CD4-positive, alpha-beta T cell treated with Interleukin-12 subunit alpha and Interleukin-12 subunit beta, for 1 hour (primary cell): ENCODE results near the gene TMPRSS9.

ENCODE experiments used
- DNase-seq: peaks from one replicate; pipeline ENCODE4 v3.0.0-alpha.2; 2020

Gene TMPRSS9

DNA sequence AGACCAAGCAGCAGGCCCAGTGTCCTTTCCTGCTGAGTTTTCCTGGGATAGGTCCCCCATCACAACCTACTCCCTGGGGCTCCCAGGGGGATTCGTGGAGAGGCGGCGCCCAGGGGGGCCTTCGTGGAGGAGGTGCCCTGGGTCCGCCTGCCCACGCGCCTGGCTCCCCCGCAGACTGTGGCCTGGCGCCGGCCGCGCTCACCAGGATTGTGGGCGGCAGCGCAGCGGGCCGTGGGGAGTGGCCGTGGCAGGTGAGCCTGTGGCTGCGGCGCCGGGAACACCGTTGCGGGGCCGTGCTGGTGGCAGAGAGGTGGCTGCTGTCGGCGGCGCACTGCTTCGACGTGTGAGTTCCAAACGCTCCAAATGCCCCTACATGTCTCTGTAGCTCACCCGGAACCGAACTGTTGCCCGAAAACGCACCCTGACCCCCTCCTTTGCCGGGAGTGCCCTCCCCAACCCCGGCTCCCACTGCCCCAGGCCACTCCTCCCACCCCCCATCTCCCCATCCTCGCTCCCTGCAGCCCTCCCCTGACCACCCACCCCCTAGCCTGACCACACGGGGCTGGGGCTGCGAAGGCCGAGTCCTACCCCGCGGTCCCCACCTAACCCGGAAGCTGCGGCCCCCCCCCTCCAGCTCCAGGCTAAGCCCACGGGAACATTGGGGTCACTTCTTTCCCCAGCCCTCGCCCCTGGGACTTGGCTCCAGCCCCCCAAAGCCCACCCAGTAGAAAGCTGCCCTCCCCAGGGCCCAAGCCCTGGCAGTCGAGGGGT, 64.0 kb downstream of the TMPRSS9 start:
- no peak for DNase-seq

DNA sequence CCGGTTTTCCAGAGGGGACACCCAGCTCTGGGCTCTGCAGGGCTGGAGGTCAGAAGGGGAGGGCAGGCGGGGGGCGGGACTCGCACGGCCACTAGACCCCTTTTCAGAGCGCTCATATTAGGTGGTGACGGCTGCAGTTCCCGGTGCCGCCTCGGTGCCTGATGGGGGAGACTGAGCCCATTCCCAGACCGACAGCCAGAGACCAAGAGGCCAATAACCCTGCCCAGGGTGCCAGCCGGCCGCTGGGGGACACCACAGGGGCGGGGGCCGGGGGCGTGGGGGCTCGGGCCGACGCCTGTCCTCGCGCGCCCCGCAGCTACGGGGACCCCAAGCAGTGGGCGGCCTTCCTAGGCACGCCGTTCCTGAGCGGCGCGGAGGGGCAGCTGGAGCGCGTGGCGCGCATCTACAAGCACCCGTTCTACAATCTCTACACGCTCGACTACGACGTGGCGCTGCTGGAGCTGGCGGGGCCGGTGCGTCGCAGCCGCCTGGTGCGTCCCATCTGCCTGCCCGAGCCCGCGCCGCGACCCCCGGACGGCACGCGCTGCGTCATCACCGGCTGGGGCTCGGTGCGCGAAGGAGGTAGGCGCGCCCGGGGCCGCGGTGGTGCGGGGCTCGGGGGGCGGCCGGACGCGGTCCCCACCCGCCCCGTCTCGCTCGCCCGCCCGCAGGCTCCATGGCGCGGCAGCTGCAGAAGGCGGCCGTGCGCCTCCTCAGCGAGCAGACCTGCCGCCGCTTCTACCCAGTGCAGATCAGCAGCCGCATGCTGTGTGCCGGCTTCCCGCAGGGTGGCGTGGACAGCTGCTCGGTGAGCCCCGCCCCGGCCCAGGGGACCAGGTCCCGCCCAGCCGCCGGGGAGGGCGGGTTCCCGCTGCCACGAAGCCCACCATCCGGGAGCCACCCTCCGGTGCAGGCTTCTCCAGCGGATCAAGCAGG, 64.9 kb downstream of the TMPRSS9 start:
- no peak for DNase-seq

DNA sequence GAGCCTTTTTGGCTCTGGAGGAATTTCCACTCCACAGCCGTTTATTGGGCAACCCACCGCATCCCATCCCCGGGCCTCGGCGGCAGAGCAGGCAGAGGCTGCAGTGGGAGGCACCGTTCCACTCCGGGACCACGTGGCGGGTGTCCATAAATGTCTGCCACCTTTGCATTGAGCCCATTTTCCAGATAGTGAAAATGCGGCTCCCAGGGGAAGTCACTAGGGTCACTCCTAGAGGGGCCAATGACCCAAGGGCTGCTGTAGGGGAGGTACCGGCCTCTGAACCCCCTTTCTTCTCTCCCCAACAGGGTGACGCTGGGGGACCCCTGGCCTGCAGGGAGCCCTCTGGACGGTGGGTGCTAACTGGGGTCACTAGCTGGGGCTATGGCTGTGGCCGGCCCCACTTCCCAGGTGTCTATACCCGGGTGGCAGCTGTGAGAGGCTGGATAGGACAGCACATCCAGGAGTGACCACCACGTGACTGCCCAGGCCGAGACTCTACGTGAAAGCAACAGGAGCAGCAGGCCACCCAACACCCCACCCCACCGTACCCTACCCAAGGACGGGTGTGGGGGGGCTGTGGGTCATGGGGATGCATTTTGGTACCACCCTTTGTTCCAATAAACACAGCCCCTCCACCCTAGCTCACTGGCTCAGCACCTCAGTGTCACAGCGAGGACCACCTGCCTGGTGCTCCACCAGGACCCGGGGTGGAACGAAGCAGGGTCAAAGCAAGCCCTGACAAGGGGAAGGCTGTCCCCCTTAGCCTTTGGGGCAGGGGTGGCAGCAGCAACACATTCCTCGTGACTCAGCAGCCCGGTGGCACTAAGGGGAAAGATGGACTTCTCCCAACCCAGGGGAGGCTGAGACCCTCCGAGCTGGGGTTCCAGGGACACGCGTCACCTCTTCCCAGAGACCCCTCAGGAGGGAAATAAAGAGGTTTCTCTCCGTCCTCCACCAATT, 65.8 kb downstream of the TMPRSS9 start:
- no peak for DNase-seq

DNA sequence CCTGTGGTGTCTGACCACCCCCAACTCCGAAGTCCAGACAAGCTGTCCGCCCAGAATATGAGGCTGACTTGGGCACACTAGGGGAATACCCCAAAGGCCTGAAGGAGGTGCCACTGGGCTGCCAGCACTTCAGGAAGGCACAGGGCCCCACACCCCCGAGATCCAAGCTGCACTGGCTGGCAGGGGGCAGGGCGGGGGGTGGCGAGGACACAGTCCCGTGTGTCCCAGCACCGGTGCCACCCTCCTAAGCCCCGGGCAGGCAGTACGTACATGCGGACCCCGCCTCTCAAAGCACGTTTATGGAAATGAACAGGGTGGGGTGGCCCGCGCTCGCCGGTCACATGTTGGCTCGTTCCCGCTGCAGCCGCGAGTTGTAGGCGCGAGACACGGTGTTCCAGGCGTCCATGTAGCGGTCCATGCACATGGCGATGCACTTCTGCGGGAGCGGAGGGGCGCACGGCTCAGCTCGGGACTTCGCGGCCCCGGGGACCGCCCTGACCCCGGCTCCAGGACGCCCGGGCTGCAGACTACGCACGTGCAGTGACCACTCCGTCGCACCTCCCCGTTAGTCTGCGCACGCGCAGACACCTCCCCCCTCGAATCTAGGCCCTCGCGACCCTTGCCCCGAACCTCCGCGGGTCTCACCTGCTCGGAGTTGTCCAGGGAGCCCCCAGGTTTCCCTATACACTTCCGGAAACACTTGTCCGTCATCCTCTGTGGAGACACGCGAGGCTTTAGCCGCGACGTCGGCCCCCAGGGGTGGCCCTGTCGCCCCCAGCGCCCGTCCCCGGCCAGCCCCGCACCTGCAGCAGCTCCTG, 66.8 kb downstream of the TMPRSS9 start:
- DNase-seq, result peak; percentile 53

DNA sequence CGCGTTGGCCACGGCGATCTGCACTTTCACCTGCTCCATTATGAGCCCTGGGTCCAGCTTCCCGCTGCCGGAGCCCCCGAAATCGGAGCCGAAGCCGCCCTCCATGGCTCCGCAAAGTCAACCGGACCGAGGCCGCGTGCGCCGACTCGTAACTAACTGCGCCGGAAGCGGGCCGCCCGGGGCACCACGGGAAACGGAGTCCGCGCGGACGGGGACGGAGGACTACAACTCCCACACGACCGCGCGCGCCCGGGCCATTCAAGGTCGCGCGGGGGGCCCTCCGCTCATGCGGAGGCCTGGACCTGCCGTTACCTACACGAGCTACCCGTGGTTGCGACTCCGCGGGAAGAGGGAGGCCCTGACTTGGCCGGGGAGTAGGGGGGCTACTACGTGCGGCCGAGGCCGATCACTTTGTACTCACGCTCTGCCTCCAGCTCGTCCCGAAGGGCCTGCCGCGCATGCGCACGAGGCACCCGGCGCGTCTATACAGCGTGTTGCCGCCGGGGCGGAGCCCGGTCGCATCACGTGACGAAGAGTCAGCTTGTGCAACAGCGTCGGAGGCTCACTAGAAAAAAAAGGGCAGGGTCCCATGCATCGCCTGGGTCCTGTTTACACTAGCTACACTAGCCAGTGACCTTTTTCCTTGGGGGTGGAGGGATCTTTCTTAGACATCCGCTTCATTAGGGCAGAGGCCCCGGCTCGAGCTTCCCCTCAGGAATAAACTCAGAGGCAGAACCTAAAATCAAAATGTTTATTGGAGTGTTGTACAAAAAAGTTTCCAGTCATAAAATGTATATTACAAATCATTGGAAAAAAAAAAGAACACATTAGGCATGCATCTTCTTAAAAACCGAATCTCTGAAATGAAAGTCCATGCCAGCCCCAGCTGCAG, 67.6 kb downstream of the TMPRSS9 start, which contains the start of gene TIMM13:
Gene TIMM13 (minus strand): TSS at position 158 of the 892 bp plus-strand sequence. CDS start 53 bp downstream, at position 105.
- peak; percentile 95 for DNase-seq

DNA sequence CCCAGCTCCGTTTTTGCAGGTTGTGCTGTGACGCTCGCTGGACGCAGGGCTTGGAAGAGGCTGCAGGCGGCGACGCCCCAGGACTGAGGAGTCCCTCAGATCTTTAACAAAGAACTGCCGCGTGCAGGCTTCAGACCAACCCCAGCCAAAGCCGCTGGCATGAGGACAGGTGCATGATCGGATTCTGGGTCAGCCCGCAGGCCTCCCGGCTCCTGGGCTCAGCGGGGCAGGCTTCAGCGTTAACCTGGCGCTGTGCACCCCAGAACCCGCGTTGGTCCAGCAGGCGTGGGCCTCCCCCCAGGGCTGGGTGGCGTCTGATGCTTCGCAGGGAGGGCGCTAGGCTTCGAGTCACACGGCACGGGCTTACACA, 68.2 kb downstream of the TMPRSS9 start:
- DNase-seq, result no peak

DNA sequence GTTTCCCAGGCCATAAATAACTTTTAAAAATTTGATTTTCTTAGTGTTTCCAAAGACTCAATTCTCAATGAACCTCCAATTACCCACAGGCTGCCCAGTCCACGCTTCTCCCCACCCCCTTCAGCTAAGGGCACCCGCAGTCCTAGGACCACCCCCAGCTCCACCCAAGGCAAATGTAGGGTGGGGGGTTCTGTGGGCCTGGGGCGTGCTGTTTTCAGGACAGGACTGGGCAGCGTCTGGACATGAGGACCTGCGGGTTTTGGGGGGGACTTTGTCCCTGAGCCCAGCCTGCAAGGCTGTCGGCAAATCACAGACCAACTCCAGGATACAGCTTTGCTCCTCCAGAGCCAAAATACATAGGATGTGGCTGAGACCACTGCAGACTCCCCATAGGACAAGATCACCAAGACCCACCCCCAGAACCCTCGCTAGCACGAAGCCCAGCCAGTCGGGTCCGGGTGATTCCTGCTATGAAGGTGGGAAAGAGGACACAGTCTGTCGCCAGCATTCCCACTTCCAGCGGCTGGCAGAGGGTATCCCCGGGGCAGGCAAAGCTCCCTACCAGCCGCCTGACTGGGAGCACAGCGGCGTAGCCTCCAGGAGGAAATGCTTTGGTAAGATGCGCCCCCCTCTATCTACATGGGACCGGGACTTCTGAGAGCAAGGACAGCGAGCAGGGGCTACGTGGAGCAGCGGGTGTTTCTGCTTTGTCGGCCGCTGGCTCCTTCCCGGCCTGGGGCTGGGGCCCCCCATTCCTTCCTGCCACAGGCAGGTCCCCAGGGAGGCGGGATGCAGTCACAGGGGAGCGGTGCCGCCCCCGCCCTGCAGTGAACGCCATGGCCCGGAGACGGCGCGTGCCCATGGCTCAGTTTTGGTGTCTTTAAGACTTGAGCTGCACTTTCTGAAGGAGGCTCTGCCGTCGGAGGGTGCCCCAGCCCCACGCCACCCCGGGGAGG, 69.0 kb downstream of the TMPRSS9 start:
- DNase-seq, result no peak

DNA sequence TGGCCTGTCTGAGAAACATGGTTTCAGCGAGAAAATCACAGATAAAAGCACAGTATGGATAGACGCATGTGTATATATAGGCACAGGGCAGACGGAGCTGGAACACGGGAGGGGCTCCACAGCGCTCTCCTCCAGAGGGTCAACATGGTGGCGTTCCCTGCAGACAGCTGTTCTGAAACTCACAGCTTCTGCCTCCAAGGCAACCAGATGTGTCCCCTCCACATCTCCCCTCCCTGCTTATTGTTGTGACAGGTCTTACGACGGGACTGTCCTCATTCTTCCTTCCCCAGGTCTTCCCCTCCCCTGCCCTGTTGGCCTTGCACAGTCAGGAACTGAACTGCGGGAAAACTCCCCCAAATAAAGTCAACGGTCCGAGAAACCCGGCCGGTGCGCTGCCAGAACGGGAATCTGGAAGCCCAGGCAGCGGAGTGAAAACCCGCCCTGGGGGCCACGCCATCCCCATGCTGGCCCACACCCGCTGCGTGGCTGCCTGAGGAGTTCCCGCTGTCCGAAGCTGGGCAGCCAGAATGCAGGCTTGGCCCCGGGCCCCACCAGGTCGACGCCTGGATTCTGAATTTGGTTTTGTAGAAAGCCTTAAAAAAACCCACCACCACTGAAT, 70.0 kb downstream of the TMPRSS9 start:
- DNase-seq, result no peak

DNA sequence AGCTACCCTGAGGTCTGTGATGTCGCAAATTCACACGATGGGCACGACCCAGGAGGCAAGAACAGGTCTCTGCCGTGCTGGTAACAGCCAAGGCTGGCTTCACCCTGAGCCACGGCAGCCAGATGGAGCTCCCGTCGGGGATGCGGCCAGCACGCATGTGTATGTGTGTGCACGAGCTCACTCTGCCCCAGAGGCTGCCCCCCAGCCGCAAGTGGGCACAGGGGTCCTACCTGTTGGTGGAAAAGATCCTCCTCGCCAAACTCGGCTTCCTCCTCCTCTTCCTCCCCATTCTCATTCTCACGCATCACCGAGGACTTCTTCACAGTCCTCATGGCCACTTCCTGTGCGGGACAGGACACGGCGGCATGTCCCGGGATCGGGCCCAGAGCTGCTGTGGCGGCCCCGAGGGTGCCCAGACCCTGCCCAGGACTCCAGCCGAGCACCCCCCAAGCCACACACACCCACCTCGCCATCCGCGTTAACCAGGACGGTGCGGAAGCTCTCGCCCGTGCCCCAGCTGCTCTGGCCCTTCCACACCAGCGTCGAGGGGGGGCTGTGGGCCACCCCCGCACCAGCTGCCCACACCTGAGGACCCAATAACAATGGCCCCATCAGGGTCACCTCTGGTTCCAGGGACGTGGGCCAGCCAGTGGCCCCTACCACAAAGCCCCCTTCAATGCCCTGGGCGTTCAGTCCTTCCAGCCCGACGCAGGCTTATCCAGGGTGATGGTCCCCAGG, 71.4 kb downstream of the TMPRSS9 start:
- no peak for DNase-seq

DNA sequence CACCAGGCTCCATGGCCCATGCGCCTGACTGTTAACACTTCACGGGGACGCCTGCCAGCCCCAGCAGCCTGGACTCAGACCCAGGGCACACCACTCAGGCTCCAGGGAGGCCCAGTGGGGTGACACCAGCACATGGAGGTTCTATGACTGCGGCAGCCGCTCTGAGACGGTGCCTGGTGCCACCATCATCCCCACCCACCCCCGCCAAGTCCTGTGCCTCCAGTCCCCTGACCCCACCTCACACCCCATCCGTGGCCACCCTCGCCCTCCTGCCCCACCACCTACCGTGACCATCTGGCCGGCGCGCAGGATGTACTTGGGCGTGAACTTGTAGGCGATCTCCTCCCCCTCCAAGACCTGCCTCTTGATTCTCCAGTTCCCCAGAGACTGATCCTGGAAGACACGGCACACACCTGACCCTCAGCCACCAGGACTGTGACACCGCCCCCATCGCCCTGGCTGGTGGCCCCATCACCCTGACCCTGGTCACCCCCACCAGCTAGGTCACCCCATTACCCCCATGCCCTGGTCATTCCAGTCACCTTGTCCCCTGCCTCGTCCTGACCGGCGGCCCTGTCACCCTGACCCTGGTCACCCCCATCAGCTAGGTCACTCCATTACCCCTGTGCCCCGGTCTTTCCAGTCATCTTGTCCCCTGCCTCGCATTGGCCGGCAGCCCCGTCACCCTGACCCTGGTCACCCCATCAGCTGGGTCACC, 72.2 kb downstream of the TMPRSS9 start:
- DNase-seq, result no peak

DNA sequence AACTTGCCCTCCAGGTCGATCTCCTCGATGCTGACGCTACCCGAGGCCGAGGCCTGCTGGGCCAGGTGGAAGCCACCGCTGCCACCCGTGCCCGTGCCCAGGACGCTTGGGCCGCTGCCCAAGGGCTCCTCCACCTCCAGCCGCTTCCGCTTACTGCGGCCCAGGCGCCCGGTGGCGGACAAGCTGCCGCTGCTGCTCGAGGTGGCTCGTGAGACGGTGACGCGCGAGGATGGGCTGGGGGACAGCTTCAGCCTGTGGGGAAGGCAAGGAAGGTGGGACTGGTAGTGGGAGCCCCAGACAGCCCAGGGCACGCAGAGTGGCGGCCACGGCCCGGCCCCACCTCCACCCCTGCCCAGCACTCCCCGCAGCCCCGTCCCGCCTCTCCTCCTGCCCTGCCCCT, 73.8 kb downstream of the TMPRSS9 start:
- no peak for DNase-seq

DNA sequence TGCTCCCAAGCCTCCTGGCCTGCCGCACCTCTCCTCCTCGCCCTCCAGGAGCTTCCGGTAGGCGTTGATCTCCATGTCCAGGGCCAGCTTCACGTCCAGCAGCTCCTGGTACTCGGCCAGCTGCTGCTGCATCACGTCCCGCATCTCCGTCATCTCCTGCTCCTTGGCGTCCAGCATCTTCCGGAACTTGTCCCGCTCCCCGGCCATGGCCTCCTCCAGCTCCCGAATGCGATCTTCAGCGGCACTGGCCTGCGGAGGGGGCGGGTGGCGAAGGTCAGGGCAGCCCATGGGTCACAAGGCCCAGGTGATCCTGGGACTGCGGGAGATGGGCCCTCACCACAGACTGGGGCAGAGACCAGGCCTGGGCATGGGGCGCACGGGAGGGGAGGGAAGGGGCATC, 74.2 kb downstream of the TMPRSS9 start:
- DNase-seq, result no peak

DNA sequence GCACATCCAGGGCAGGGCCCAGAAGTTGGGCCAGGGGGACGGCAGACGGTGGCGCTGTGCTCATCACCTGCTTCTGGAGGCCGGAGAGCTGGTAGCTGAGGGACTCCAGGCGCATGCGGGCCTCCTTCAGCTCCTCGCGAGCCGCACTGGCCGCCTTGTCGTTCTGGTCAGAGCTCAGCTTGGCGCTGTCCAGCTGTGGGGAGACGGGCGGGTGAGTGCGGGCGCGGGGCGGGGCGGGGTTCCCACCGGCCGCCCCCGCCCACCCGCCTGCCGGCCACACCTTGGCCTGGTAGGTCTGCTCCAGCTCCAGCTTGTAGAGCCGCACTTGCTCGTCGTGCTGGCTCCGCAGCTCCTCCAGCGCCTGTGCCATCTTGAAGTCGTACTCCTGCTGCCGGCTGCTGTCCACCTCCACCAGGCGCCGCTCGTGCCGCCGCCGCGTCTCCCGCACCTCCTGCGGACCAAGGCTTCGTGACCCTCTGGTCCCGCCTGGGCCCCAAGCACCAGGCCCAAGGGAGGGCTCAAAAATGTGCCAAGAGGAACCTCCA, 74.7 kb downstream of the TMPRSS9 start:
- no peak for DNase-seq

DNA sequence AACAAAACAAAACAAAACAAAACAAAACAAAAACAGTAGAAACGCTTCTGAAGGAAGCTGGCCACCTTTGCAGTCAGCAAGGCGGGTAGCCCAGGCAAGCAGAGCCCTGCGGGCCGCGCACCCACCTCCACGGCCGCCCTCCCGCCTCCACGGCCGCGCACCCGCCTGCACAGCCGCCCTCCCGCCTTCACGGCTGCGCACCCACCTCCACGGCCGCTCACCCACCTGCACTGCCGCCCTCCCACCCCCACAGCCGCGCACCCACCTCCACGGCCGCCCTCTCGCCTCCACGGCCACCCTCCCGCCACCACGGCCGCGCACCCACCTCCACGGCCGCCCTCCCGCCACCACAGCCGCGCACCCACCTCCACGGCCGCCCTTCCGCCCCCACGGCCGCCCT, 76.3 kb downstream of the TMPRSS9 start:
- DNase-seq, result no peak

DNA sequence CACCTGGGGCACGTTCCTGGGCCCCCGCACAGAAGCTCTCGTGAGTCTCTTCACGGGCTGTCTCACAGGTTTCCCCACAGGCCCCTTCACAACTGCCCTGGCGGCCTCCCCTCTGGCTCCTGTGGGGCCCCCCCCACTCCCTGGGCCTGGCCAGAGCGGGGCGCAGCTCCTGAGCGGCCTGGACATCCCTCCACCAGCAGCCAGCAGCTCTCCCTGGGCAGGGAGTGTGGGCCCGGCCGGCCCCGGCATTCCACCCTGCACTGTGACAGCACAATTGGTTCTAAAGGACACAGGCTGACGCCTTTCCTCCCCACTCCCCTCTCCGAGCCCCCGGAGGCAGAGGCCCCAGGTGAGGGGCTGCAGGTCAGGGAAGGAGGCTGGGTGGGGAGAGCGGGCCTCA, 76.9 kb downstream of the TMPRSS9 start:
- no peak for DNase-seq

DNA sequence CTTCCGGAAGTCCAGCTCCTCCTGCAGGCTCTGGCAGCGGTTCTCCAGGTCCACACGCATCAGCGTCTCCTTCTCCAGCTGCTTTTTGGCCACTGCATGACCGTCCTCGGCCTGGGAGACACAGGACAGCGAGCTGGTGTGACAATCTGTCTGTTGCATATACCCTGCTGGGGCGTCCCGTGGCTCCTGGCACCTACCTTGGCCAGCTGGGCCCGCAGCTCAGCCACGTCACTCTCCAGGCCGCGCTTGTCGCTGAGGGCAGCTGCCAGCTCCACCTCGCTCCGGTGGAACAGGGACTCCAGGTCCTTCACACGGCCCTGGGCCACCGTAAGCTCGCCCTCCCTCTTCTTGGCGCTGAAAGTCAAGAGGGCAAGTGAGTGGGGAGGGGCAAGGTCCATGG, 78.1 kb downstream of the TMPRSS9 start:
- no peak for DNase-seq

DNA sequence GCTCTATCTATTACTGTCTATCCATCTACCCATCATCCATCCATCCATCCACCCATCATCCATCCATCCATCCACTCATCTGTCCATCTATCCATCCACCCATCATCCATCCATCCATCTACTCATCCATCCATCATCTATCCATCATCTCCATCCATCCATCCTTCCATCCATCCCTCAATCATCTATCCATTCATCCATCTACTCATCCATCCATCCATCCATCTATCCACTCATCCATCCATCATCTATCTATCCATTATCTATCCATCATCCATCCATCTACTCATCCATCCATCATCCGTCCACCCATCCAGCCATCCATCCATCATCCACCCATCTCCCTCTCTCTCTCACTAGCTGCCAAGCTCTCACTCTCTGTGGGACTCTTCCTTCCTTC, 80.5 kb downstream of the TMPRSS9 start:
- no peak for DNase-seq
